CD14-positive monocyte (primary cell): ENCODE measurements around the gene CACNA2D1. TPM values are rescaled to one million over a fixed set of nuclear protein-coding genes. Genes with fewer than 3 reads are reported as not detected.

Experiments
- DNase-seq, 3 donors: peaks; one replicate each; pipeline ENCODE4 v3.0.0-alpha.2; 2011 to 2022
- H2AFZ ChIP-seq: 2 replicates; pipeline ENCODE4 v1.6.0; 2012; ENCODE audit warnings: mild to moderate bottlenecking, low read depth, low read length, inconsistent platforms; ENCODE audit not compliant: insufficient read depth, poor library complexity, severe bottlenecking
- H3K27ac ChIP-seq, 2 donors: 1 replicate in 1 of 2; 2 replicates in 1 of 2; pipeline ENCODE4 v1.5.1; 2012 to 2013; ENCODE audit warnings: low read length in 2 of 2, control low read depth in 1 of 2, inconsistent platforms in 1 of 2, low read depth in 1 of 2, mild to moderate bottlenecking in 1 of 2
- H3K27me3 ChIP-seq, 2 donors: one replicate each; pipeline versions ENCODE4 v1.6.0 to v1.6.1; 2011 to 2013; ENCODE audit warnings: low read length in 2 of 2; ENCODE audit not compliant: control insufficient read depth in 2 of 2, insufficient read depth in 2 of 2
- H3K36me3 ChIP-seq, 2 donors: replicated peaks in 1 of 2; 1 replicate in 1 of 2; 2 replicates in 1 of 2; pipeline versions ENCODE4 v1.5.1 to v1.6.1; 2012 to 2013; ENCODE audit warnings: low read length in 2 of 2, control low read depth in 1 of 2, inconsistent platforms in 1 of 2, mild to moderate bottlenecking in 1 of 2; ENCODE audit not compliant: insufficient read depth in 2 of 2, control insufficient read depth in 1 of 2
- H3K4me1 ChIP-seq, 2 donors: 1 replicate in 1 of 2; 2 replicates in 1 of 2; pipeline versions ENCODE4 v1.5.1 to v1.6.1; 2012 to 2013; ENCODE audit warnings: low read length in 2 of 2, control low read depth in 1 of 2, inconsistent platforms in 1 of 2, mild to moderate bottlenecking in 1 of 2, moderate library complexity in 1 of 2; ENCODE audit not compliant: insufficient read depth in 2 of 2, control insufficient read depth in 1 of 2
- H3K4me2 ChIP-seq: replicated peaks from 2 replicates; pipeline ENCODE3; 2012; ENCODE audit warnings: low read length, moderate library complexity, mild to moderate bottlenecking; ENCODE audit not compliant: poor library complexity, severe bottlenecking; ENCODE audit errors: extremely low read depth
- H3K4me3 ChIP-seq, 3 experiments: fragments of 200-600 bp in 1 of 3; sonication (generic) in 1 of 3; replicated peaks in 1 of 3; 1 replicate in 2 of 3; 2 replicates in 1 of 3; pipeline ENCODE4 v1.5.1; 2011 to 2013; ENCODE audit warnings: low read length in 3 of 3, mild to moderate bottlenecking in 3 of 3, control low read depth in 2 of 3, low read depth in 2 of 3, inconsistent platforms in 1 of 3, moderate library complexity in 1 of 3
- H3K79me2 ChIP-seq: 2 replicates; pipeline ENCODE4 v1.6.0; 2012; ENCODE audit warnings: mild to moderate bottlenecking, control low read depth, inconsistent platforms, low read length, moderate library complexity; ENCODE audit not compliant: insufficient read depth
- H3K9ac ChIP-seq: 2 replicates; pipeline ENCODE4 v1.6.0; 2017; ENCODE audit warnings: low read length, mild to moderate bottlenecking; ENCODE audit not compliant: insufficient read depth, poor library complexity, severe bottlenecking
- H3K9me3 ChIP-seq, 2 donors: replicated peaks in 1 of 2; 1 replicate in 1 of 2; 2 replicates in 1 of 2; pipeline versions ENCODE4 v1.5.1 to v1.6.1; 2012 to 2013; ENCODE audit warnings: low read length in 2 of 2, control low read depth in 1 of 2; ENCODE audit not compliant: control insufficient read depth in 1 of 2, insufficient read depth in 1 of 2
- H4K20me1 ChIP-seq: 2 replicates; pipeline ENCODE4 v1.6.0; 2012; ENCODE audit warnings: mild to moderate bottlenecking, low read length, control low read depth, moderate library complexity; ENCODE audit not compliant: insufficient read depth
- H3K27ac Mint-ChIP-seq, 7 donors: one replicate each; pipeline ENCODE4 v1.8.0; 2020; ENCODE audit warnings: mild to moderate bottlenecking in 7 of 7, mixed read lengths in 7 of 7, moderate library complexity in 6 of 7, inconsistent platforms in 2 of 7
- H3K27me3 Mint-ChIP-seq, 3 donors: one replicate each; pipeline ENCODE4 v1.8.0; 2021 to 2022; ENCODE audit warnings: low read depth in 3 of 3, mild to moderate bottlenecking in 3 of 3, mixed read lengths in 3 of 3, moderate library complexity in 3 of 3, inconsistent platforms in 1 of 3
- H3K36me3 Mint-ChIP-seq, 2 donors: one replicate each; pipeline ENCODE4 v1.8.0; 2020; ENCODE audit warnings: mixed read lengths in 2 of 2, inconsistent platforms in 1 of 2, mild to moderate bottlenecking in 1 of 2
- H3K4me1 Mint-ChIP-seq: one replicate; pipeline ENCODE4 v1.8.0; 2020; ENCODE audit warnings: mild to moderate bottlenecking, mixed read lengths
- H3K4me3 Mint-ChIP-seq, 2 donors: one replicate each; pipeline ENCODE4 v1.8.0; 2020; ENCODE audit warnings: mild to moderate bottlenecking in 2 of 2, mixed read lengths in 2 of 2, moderate library complexity in 1 of 2
- H3K9me3 Mint-ChIP-seq, 7 donors: one replicate each; pipeline ENCODE4 v1.8.0; 2020 to 2022; ENCODE audit warnings: mixed read lengths in 7 of 7, mild to moderate bottlenecking in 6 of 7, moderate library complexity in 6 of 7, inconsistent platforms in 2 of 7
- CTCF ChIP-seq: fragments of 200-600 bp; IDR thresholded peaks from one replicate; pipeline ENCODE4 v1.8.0; 2022; ENCODE audit warnings: antibody characterized with exemption, mild to moderate bottlenecking
- WGBS: methylation state at CpG from one replicate; pipeline ENCODE4 v1.1.5; 2013; ENCODE audit warnings: missing lambda C conversion rate; ENCODE audit not compliant: insufficient coverage; 5-methylcytosine and 5-hydroxymethylcytosine counted together
- intact Hi-C, 2 donors: fragments of 100-400 bp; cut with micrococcal nuclease; formaldehyde crosslinking; loops; one replicate each; pipeline versions ENCODE4 v1.15.0 to v1.15.1; 2023
- polyA plus RNA-seq, 3 donors: library from polyadenylated mRNA; depleted of rRNA in 1 of 3; unstranded in 2 of 3; stranded (reverse) in 1 of 3; fragments of 300-500 nt in 2 of 3; fragments of >200 nt in 1 of 3; fragmentation: Illumina TruSeq in 2 of 3; gene quantifications; 1 replicate in 2 of 3; 2 replicates in 1 of 3; pipeline ENCODE4 v1.2.3, GENCODE V29; 2012 to 2021

The CACNA2D1 gene
- polyA plus RNA-seq, 3 donors, result 0.02 TPM; not detected in 2

GRCh38 chr7:82390936-82391335 lies 52.6 kb downstream of the CACNA2D1 start:
- no peak overlapping the region for H3K27ac ChIP-seq
- no peak overlapping the region for H3K4me3 ChIP-seq
- H3K4me1 ChIP-seq, result no peaks in the 10 kb centered on the region
- no peak overlapping the region for H2AFZ ChIP-seq
- no peak for DNase-seq
- no peak overlapping the region for H3K4me2 ChIP-seq
- H3K9ac ChIP-seq, result no peak overlapping the region
- Mint-ChIP-seq H3K4me1 (no peaks in the 10 kb centered on the region), H3K27ac (no peak overlapping the region), H3K9me3 (peaks cover 0 to 1% (median 0%) of the 10 kb centered on the region in 7 donors), H3K36me3 (no peaks in the 10 kb centered on the region), H3K4me3 (no peak overlapping the region), H3K27me3 (no peaks in the 10 kb centered on the region)
- TF ChIP-seq CTCF, result no peak
- no peaks in the 10 kb centered on the region for H4K20me1 ChIP-seq
- no peaks in the 10 kb centered on the region for H3K79me2 ChIP-seq
- intact Hi-C loops, result no loop called here
- no peaks in the 10 kb centered on the region for H3K27me3 ChIP-seq
- H3K36me3 ChIP-seq, result no peaks in the 10 kb centered on the region
- peaks cover 0 to 6% of the 10 kb centered on the region in 2 donors for H3K9me3 ChIP-seq

- 100% methylated on average over 1 of the region's 3 CpGs for WGBS
Measured at GRCh38 chr7:82389876-82390275, 53.7 kb downstream of the CACNA2D1 start.

More at GRCh38 chr7:82389876-82390275, 53.7 kb downstream of the CACNA2D1 start:
- H3K4me1 Mint-ChIP-seq, result no peaks in the 10 kb centered on the region
- Histone ChIP-seq H3K9me3 (peaks cover 0 to 6% of the 10 kb centered on the region in 2 donors), H3K27ac (no peak overlapping the region), H3K36me3 (no peaks in the 10 kb centered on the region), H3K4me1 (no peaks in the 10 kb centered on the region), H3K79me2 (no peaks in the 10 kb centered on the region), H3K9ac (no peak overlapping the region), H2AFZ (no peak overlapping the region), H3K27me3 (no peaks in the 10 kb centered on the region), H3K4me2 (no peak overlapping the region), H4K20me1 (no peaks in the 10 kb centered on the region), H3K4me3 (no peak overlapping the region)
- DNase-seq, result no peak
- intact Hi-C loops, result no loop called here
- H3K36me3 Mint-ChIP-seq, result no peaks in the 10 kb centered on the region
- H3K4me3 Mint-ChIP-seq, result no peak overlapping the region
- H3K27ac Mint-ChIP-seq, result no peak overlapping the region
- no peak for TF ChIP-seq CTCF
- H3K27me3 Mint-ChIP-seq, result no peaks in the 10 kb centered on the region
- peaks cover 0 to 3% (median 0%) of the 10 kb centered on the region in 7 donors for H3K9me3 Mint-ChIP-seq
